SK-N-MC (cell line): ENCODE data around the gene MAGEA11.
"Not testable (repeated sequence)": the region's sequence is repeated elsewhere in the genome, so short reads cannot be mapped to it uniquely, and the experiment has no call there.

Experiments
- DNase-seq: peaks from one replicate; pipeline ENCODE4 v3.0.0-alpha.2; 2011; ENCODE audit warnings: low read depth, low spot score
- H3K27ac ChIP-seq: fragments of 200-600 bp; sonication (generic); 2 replicates; pipeline ENCODE4 v1.5.1; 2016; ENCODE audit warnings: mixed run types
- H3K36me3 ChIP-seq: fragments of 200-600 bp; sonication (generic); 2 replicates; pipeline ENCODE4 v1.6.1; 2017; ENCODE audit warnings: antibody characterized with exemption, low read length, mixed read lengths; ENCODE audit not compliant: insufficient read depth
- H3K4me3 ChIP-seq: fragments of 200-600 bp; sonication (generic); 2 replicates; pipeline ENCODE4 v1.5.1; 2016
- H3K9ac ChIP-seq: fragments of 200-600 bp; sonication (generic); 2 replicates; pipeline ENCODE4 v1.8.0; 2017; ENCODE audit warnings: mixed run types, mixed read lengths; ENCODE audit not compliant: insufficient read length
- H3K9me3 ChIP-seq: fragments of 200-600 bp; sonication (generic); 2 replicates; pipeline ENCODE4 v1.6.1; 2017; ENCODE audit warnings: low read depth, mild to moderate bottlenecking, antibody characterized with exemption, low read length, moderate library complexity, mixed read lengths
- EZH2 ChIP-seq: fragments of 200-600 bp; sonication (generic); IDR thresholded peaks from one replicate; pipeline ENCODE4 v1.6.1; 2017; ENCODE audit warnings: antibody characterized with exemption
- FOXP2 ChIP-seq: optimal IDR thresholded peaks from 2 replicates; pipeline ENCODE3; 2011; ENCODE audit warnings: mild to moderate bottlenecking, moderate library complexity; ENCODE audit not compliant: insufficient read depth; ENCODE audit errors: extremely low read length, control extremely low read depth
- POLR2AphosphoS5 ChIP-seq: IDR thresholded peaks from 2 replicates; pipeline ENCODE4 v1.6.1; 2012; ENCODE audit warnings: mild to moderate bottlenecking, low read depth, low read length, borderline replicate concordance

The MAGEA11 gene

DNA sequence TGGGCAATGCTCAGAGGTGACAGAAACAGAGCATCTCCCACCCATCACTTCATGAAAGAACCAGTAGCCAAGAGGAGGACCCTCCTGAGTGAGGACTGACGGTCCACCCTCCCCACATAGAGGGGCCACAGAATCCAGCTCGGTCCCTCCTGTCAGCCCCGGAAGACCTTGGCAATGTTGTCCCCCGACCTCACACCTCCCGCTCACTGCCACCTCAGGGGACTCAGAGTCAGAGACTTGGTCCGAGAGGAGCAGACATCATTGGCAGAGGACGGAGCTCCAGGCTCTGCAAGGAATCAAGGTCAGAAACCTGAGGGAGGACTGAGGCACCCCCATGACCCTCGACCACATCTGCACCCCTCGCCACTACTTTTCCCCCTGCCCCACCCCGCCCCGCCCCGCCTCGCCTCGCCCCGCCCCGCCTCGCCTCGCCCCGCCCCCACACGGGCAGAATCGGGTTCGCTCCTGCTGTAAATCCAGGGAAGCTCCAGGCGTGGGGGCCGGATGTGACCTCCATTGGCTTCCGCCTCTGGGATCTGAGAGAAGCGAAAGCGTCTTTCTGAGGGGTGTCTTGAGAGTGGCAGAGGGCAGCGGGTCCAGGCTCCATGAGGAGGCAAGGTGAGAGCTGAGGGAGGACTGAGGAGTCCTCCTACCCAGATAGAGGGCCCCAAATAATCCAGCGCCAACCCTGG lies at the start of gene MAGEA11:
TSS of gene MAGEA11 (plus strand) at position 516 of the 692 bp plus-strand sequence. CDS start 1,100 bp downstream, outside the sequence.
- Histone ChIP-seq H3K27ac (no peak within 1 kb of the TSS), H3K9me3 (no peaks in the 10 kb centered on the region), H3K9ac (no peak within 1 kb of the TSS), H3K36me3 (no peaks in the 10 kb centered on the region), H3K4me3 (no peak within 1 kb of the TSS)
- TF ChIP-seq EZH2 (no peak), FOXP2 (no peak), POLR2AphosphoS5 (no peak)
- no peak for DNase-seq

DNA sequence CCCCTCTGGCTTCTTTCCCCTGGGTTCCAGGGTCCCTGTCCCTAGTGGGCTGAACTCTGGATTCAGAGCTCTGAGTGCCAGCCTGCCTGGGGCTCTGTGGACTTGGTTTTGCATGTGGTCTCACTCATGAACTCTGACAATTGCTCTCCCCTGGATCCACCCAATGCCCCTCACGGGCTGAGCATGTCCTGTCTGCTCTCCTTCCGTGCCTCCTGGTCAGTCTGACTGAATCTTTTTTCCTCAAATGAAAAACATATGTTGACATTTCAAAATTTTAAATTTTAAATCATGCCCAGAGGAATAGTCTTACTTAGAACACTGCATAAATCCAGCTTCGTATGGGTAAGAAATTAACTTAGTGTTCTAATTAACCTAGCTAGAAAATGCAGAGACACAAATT lies 36.8 kb upstream of the MAGEA11 start:
- H3K4me3 ChIP-seq, DNase-seq, H3K9ac ChIP-seq, H3K36me3 ChIP-seq, H3K27ac ChIP-seq, H3K9me3 ChIP-seq: not testable (repeated sequence)

DNA sequence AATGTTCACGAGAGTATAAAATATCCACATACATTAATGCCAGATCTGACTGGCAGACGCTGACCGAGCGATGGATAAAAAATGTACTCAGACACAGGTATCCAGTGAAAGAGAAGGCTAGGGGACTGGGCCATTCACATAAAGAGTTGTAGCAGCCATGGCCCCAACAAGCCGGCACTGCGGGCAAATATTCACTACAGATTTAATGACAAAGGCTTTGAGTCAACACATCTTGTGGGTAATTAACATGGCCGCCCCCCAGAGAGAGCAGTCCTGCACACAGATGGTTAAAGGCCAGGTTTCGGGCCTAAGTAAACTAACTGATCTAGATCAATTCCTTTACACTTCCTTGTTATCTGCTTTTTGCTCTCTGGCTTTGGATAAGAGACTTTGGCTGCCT lies 36.3 kb upstream of the MAGEA11 start:
- not testable (repeated sequence) for H3K4me3 ChIP-seq, H3K36me3 ChIP-seq, H3K9ac ChIP-seq, H3K27ac ChIP-seq, H3K9me3 ChIP-seq, DNase-seq

- H3K27ac ChIP-seq, H3K9ac ChIP-seq, DNase-seq, H3K9me3 ChIP-seq, H3K36me3 ChIP-seq, H3K4me3 ChIP-seq: not testable (repeated sequence)
Observed at GRCh38 chrX:149679164-149679678, 32.6 kb upstream of the MAGEA11 start.

- H3K9me3 ChIP-seq: no peaks in the 10 kb centered on the region
- no peak overlapping the region for H3K27ac ChIP-seq
- TF ChIP-seq EZH2: no peak
- TF ChIP-seq FOXP2: no peak
- TF ChIP-seq POLR2AphosphoS5: no peak
- DNase-seq: no peak
- no peak overlapping the region for H3K9ac ChIP-seq
- H3K4me3 ChIP-seq: no peak overlapping the region
- H3K36me3 ChIP-seq: no peaks in the 10 kb centered on the region
Observed at GRCh38 chrX:149681182-149681581, 30.7 kb upstream of the MAGEA11 start.

- Histone ChIP-seq H3K9me3 (no peaks in the 10 kb centered on the region), H3K27ac (no peak overlapping the region), H3K36me3 (no peaks in the 10 kb centered on the region), H3K4me3 (no peak overlapping the region), H3K9ac (no peak overlapping the region)
- TF ChIP-seq FOXP2 (no peak), EZH2 (no peak), POLR2AphosphoS5 (no peak)
- DNase-seq: no peak
Observed at GRCh38 chrX:149682031-149682430, 29.8 kb upstream of the MAGEA11 start.

- Histone ChIP-seq H3K27ac (no peak overlapping the region), H3K36me3 (no peaks in the 10 kb centered on the region), H3K9me3 (no peaks in the 10 kb centered on the region), H3K4me3 (no peak overlapping the region), H3K9ac (no peak overlapping the region)
- TF ChIP-seq FOXP2 (no peak), EZH2 (no peak), POLR2AphosphoS5 (no peak)
- no peak for DNase-seq
Observed at GRCh38 chrX:149682956-149683947, 28.6 kb upstream of the MAGEA11 start.

DNA sequence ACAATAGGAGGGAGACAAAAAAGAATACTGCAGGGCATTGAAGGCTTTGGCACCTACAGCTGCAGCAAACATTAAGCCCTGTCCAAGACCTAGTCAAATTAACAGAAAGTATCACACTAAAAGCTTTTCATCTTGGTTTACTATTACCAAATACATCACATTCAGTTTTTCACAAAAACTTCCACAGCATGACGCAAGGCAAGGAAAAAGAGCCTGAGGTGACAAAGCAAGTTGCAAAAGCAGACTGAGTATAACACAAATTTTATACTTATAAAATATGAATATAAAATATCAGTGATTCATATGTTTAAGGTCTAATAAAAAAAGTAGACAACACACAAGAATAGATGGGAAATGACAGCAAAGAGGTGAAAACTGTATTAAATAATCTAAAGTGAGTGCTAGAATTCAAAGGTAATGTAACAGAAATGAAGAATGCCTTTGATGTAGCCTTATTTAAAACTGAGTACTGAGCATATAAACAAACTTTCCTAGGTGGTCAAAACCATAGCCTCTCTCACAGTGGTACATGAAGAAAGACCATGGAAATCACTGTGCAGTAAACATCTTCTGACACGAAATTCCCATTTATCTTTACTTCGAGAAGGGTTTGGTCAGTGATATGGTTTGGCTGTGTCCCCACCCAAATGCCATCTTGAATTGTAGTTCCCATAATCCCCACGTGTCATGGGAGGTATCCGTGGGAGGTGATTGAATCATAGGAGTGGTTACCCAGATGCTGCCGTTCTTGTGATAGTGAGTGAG lies 27.7 kb upstream of the MAGEA11 start:
- Histone ChIP-seq H3K36me3 (no peaks in the 10 kb centered on the region), H3K4me3 (no peak overlapping the region), H3K27ac (no peak overlapping the region), H3K9ac (no peak overlapping the region), H3K9me3 (no peaks in the 10 kb centered on the region)
- no peak for TF ChIP-seq POLR2AphosphoS5
- DNase-seq: no peak

GRCh38 chrX:149687991-149688390 lies 23.9 kb upstream of the MAGEA11 start:
- no peak for TF ChIP-seq EZH2
- no peak for TF ChIP-seq FOXP2
- no peak for TF ChIP-seq POLR2AphosphoS5
- H3K9me3 ChIP-seq: no peaks in the 10 kb centered on the region
- no peaks in the 10 kb centered on the region for H3K36me3 ChIP-seq
- no peak overlapping the region for H3K27ac ChIP-seq
- H3K9ac ChIP-seq: no peak overlapping the region
- DNase-seq: no peak
- H3K4me3 ChIP-seq: no peak overlapping the region
